Measurements from ENCODE around the gene SCYGR3. TPM values are rescaled to one million over a fixed set of nuclear protein-coding genes. Genes with fewer than 3 reads are reported as not detected.

SCYGR3 gene
- total RNA-seq, 1 donor from 2014 or later, result not detected

DNA sequence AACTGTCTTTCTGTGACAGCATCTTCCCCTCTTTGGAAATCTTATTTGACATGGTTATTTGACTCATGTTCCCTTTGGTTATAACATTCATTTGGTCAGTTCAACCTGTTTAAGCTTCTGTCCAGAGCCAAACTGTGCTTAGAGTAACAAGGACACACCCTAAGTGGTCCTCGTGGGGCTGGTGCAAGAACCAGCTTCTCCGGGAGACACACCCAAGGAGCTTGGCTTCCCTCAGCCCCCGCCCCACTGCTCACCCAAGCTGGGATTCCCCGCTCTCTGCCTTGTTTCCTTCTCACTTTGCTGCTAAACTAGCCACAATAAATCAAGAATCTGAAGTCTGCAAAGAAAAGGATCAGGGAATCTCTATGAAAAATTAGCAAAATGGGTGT, 1.4 kb downstream of the SCYGR3 start:
- H3K4me3 ChIP-seq (ENCODE audit: low read depth, low read length), result no peak overlapping the region

DNA sequence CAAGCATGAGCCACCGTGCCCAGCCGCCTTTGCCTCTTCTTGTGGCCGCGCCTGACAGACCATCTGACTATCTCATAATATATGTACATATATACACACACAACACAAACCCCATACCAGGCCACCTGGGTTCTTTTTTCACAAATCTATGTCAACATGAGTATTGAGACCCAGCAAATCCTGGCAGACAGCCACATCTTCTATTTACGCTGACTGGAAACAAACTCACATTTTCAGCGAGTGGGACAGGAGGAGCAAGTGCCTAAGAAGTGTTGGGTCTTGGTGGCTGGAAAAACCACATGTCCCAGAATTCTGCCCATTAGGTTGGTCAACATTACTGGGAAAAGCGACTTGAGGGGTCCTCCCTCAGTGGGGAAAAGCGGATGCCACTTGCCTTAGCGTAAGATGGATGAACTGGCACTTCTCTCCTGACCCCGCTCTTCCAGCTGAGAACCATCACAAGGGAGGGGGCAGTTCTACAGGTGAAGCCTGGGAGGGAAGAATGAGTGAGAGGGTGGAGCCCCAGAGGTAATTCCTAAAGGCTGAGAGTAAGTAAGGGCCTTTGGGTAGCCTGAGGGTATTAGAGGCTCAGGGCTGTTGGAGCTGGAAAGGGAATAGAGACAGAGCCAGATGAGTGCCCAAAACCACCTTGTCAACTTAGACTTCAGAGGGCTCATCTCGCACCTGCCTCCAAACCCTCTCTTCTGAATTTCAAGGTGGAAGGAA, 1.9 kb downstream of the SCYGR3 start:
- DNase-seq (ENCODE audit: low read depth), result no peak
- no peaks in the 10 kb centered on the region for H3K36me3 ChIP-seq (ENCODE audit: control insufficient read depth, insufficient read depth, low read length)
- TF ChIP-seq, protein P1, sequence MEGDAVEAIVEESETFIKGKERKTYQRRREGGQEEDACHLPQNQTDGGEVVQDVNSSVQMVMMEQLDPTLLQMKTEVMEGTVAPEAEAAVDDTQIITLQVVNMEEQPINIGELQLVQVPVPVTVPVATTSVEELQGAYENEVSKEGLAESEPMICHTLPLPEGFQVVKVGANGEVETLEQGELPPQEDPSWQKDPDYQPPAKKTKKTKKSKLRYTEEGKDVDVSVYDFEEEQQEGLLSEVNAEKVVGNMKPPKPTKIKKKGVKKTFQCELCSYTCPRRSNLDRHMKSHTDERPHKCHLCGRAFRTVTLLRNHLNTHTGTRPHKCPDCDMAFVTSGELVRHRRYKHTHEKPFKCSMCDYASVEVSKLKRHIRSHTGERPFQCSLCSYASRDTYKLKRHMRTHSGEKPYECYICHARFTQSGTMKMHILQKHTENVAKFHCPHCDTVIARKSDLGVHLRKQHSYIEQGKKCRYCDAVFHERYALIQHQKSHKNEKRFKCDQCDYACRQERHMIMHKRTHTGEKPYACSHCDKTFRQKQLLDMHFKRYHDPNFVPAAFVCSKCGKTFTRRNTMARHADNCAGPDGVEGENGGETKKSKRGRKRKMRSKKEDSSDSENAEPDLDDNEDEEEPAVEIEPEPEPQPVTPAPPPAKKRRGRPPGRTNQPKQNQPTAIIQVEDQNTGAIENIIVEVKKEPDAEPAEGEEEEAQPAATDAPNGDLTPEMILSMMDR (IDR thresholded peaks at IDR 0.05; ENCODE audit: insufficient read depth, low read length, poor library complexity, severe bottlenecking), result no peak
- H3K27me3 ChIP-seq (ENCODE audit: control insufficient read depth, insufficient read depth, low read length), result no peaks in the 10 kb centered on the region
- H3K4me3 ChIP-seq (ENCODE audit: low read depth, low read length), result no peak overlapping the region

More for the DNA sequence above, 1.4 kb downstream of the SCYGR3 start:
- DNase-seq (ENCODE audit: low read depth), result no peak
- TF ChIP-seq, protein P1 (IDR thresholded peaks at IDR 0.05; ENCODE audit: insufficient read depth, low read length, poor library complexity, severe bottlenecking), result no peak
- no peaks in the 10 kb centered on the region for H3K36me3 ChIP-seq (ENCODE audit: control insufficient read depth, insufficient read depth, low read length)
- no peaks in the 10 kb centered on the region for H3K27me3 ChIP-seq (ENCODE audit: control insufficient read depth, insufficient read depth, low read length)

DNA sequence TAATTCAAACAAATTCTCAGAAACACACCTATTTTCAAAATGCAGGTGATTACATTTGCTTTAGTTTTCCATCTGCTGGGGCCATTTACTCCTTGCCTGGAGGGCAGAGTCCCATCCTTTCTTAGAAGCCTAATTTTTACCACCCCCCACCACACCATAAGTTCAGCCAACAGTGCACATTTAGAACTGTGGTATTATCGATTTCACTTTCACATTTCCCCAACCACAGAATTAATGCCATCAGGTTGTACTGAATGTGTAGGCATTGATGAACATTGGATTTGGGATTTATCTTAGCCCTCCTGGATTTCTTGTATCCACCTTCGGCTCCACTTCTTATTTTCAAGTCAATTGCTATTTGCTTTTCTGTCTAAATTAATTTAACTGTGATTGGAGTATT, 4.5 kb downstream of the SCYGR3 start:
- TF ChIP-seq, protein P1 (IDR thresholded peaks at IDR 0.05; ENCODE audit: insufficient read depth, low read length, poor library complexity, severe bottlenecking), result no peak
- Histone ChIP-seq H3K27me3 (ENCODE audit: control insufficient read depth, insufficient read depth, low read length) (no peaks in the 10 kb centered on the region), H3K36me3 (ENCODE audit: control insufficient read depth, insufficient read depth, low read length) (no peaks in the 10 kb centered on the region), H3K4me3 (ENCODE audit: low read depth, low read length) (no peak overlapping the region)
- no peak for DNase-seq (ENCODE audit: low read depth)

DNA sequence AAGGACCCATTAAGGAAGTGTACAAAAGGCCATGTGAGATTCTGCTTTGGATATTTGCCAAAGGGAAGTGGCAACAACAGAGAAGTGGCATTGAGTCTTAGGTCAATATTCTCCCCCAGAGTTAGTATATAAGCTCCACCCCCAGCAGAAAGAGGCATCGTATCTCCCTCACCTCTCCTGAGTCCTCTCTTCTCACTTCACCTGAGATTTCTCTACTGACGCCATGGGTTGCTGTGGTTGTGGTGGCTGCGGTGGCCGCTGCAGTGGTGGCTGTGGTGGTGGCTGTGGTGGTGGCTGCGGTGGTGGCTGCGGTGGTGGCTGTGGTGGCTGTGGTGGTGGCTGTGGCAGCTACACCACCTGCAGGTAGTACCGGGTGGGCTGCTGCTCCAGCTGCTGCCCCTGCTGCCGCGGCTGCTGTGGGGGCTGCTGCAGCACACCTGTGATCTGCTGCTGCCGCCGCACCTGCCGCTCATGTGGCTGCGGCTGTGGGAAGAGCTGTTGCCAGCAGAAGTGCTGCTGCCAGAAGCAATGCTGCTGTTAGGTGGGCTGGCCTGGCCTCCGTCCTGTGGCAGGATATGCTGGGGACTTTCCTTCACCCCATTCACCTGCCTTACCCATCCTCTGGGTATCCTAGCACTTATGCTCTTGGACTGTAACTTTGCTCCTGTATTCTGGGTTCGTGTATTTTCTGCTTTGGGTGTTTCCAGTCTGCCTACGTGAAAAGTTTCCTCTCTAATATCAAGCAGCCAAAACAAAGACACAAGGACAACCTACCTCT, 5.9 kb downstream of the SCYGR3 start:
- TF ChIP-seq, protein P1 (IDR thresholded peaks at IDR 0.05; ENCODE audit: insufficient read depth, low read length, poor library complexity, severe bottlenecking), result no peak
- Histone ChIP-seq H3K27me3 (ENCODE audit: control insufficient read depth, insufficient read depth, low read length) (no peaks in the 10 kb centered on the region), H3K4me3 (ENCODE audit: low read depth, low read length) (no peak overlapping the region), H3K36me3 (ENCODE audit: control insufficient read depth, insufficient read depth, low read length) (no peaks in the 10 kb centered on the region)
- DNase-seq (ENCODE audit: low read depth), result no peak

DNA sequence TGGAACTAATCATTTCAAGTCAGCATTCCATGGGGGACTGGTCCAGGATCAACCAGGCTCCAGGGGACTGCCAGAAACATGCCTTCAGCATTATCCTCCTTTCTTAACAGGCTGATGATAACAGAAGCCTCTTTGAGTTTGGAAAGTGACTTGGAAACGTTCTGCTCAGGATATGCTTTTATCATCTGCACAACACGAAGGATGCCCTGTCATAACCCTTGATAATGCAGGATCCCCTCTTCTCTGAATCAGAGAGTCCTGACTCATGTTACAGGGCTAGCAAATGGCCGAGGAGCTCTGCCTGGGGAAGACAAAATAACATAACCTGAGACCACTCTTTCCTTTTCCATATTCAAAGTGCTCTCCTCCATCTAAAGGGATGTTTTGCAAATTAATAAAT, 6.7 kb downstream of the SCYGR3 start:
- Histone ChIP-seq H3K36me3 (ENCODE audit: control insufficient read depth, insufficient read depth, low read length) (no peaks in the 10 kb centered on the region), H3K27me3 (ENCODE audit: control insufficient read depth, insufficient read depth, low read length) (no peaks in the 10 kb centered on the region), H3K4me3 (ENCODE audit: low read depth, low read length) (no peak overlapping the region)
- no peak for DNase-seq (ENCODE audit: low read depth)
- TF ChIP-seq, protein P1 (IDR thresholded peaks at IDR 0.05; ENCODE audit: insufficient read depth, low read length, poor library complexity, severe bottlenecking), result no peak

Data from kidney epithelial cell (primary cell).